ENCODE measurements around the gene EOMES.
A peak's percentile ranks its signal among the peaks of the same experiment; 100 is the strongest.

EOMES gene

GRCh38 chr3:27680517-27681246 is 41.4 kb downstream of the EOMES start:
- DNase-seq, result no peak

GRCh38 chr3:27679691-27680090 is 42.4 kb downstream of the EOMES start:
- DNase-seq, result no peak

- DNase-seq, result no peak
These were observed 43.9 kb downstream of the EOMES start for GRCh38 chr3:27678234-27678633.

GRCh38 chr3:27677565-27677964 is 44.6 kb downstream of the EOMES start:
- DNase-seq, result no peak

GRCh38 chr3:27675287-27675686 is 46.8 kb downstream of the EOMES start:
- no peak for DNase-seq

GRCh38 chr3:27673701-27674100 is 48.4 kb downstream of the EOMES start:
- DNase-seq, result no peak

- DNase-seq, result no peak
These were observed 51.0 kb downstream of the EOMES start for GRCh38 chr3:27671101-27671500.

GRCh38 chr3:27670619-27671018 is 51.5 kb downstream of the EOMES start:
- no peak for DNase-seq

GRCh38 chr3:27669591-27669990 is 52.5 kb downstream of the EOMES start:
- DNase-seq, result no peak

GRCh38 chr3:27667751-27668150 is 54.4 kb downstream of the EOMES start:
- no peak for DNase-seq

GRCh38 chr3:27666708-27667107 is 55.4 kb downstream of the EOMES start:
- DNase-seq, result peak; percentile 4 to 66

GRCh38 chr3:27666272-27666671 is 55.9 kb downstream of the EOMES start:
- DNase-seq, result no peak
